SU-DHL-6 (cell line): ENCODE measurements around the gene UNC119B.

ENCODE experiments used
- CTCF ChIP-seq: fragments of 200-600 bp; sonication (generic); IDR thresholded peaks from one replicate; pipeline ENCODE4 v1.5.1; 2017; ENCODE audit warnings: antibody characterized with exemption, mild to moderate bottlenecking, low read length, moderate library complexity; ENCODE audit not compliant: insufficient read depth, poor library complexity, severe bottlenecking
- EZH2phosphoT487 ChIP-seq: fragments of 200-600 bp; sonication (generic), shearing (Covaris generic); conservative IDR thresholded peaks from 2 replicates; pipeline ENCODE4 v1.6.1; 2018; ENCODE audit warnings: mild to moderate bottlenecking, antibody characterized with exemption, low read length, moderate library complexity, mixed read lengths

DNA sequence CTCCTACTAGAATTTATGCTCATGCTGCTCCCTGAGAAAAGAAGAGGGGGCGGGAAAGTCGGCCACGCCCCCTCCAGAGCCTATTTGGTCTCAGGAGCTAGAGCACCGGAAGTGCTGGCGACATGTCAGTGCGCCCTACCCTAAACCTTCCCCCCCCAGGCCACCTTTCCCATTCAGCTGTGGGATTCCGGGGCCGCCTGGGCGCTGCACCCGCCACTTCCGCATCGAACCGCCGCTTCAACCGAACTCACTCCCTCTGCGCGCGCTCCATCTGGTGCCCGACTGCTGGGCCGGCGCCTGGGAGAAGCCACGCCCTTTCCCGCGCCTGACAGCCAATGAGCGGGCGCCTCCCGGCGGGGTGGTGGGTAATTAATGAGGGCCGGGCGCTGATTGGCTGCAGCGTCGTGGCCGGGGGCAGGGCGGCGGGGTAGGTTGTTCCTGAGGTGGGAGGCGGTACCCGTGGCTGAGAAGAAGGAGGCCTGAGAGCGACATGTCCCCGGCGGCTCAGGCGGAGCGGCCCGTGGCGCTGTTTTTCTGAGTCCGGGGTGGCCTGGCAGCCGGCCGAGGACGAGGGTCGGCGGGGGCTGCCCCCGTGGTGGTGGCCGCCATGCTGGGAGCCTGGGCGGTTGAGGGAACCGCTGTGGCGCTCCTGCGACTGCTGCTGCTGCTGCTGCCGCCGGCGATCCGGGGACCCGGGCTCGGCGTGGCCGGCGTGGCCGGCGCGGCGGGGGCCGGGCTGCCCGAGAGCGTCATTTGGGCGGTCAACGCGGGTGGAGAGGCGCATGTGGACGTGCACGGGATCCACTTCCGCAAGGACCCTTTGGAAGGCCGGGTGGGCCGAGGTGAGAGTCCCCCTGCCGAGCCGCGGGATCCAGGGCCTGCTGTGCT lies 23.3 kb upstream of the UNC119B start, which contains the start of gene MLEC:
- TF ChIP-seq CTCF, result peak; percentile 29
- TF ChIP-seq EZH2phosphoT487, result no peak
